AG04450 (cell line): Measurements from ENCODE around the gene TMEM196. TPM values are rescaled to one million over a fixed set of nuclear protein-coding genes. Genes with fewer than 3 reads are reported as not detected.

Experiments used
- CTCF ChIA-PET: fragments of 300-600, 350-600 bp; formaldehyde crosslinking; extraction: SDS; loops from one replicate; lab custom pipeline; 2022; ENCODE audit warnings: antibody characterized with exemption, inconsistent platforms; lab: Charles Lee
- POLR2A ChIA-PET: fragments of 350-600 bp; formaldehyde crosslinking; extraction: SDS; loops from one replicate; lab custom pipeline; 2021; ENCODE audit warnings: antibody characterized with exemption, inconsistent platforms; lab: Yijun Ruan, JAX
- DNase-seq: peaks from one replicate; pipeline ENCODE4 v3.0.0-alpha.2; 2011; ENCODE audit warnings: low read depth, low spot score
- H3K27ac ChIP-seq: one replicate; pipeline ENCODE4 v1.5.1; 2012; ENCODE audit warnings: low read depth, low read length, control low read depth
- H3K27me3 ChIP-seq: one replicate; pipeline ENCODE4 v1.6.0; 2012; ENCODE audit warnings: low read length; ENCODE audit not compliant: control insufficient read depth, insufficient read depth
- H3K4me3 ChIP-seq: 2 replicates; pipeline ENCODE4 v1.5.1; 2011; ENCODE audit warnings: mild to moderate bottlenecking, low read depth, low read length, control low read depth
- H3K9me3 ChIP-seq: 2 replicates; pipeline ENCODE4 v1.5.1; 2012; ENCODE audit warnings: low read length; ENCODE audit not compliant: control insufficient read depth, insufficient read depth
- polyA plus RNA-seq: library from polyadenylated mRNA; depleted of rRNA; stranded (reverse); fragments of >200 nt; gene quantifications from 2 replicates; pipeline ENCODE4 v1.2.3, GENCODE V29; 2011
- TF ChIP-seq, protein P1 (sequence below): IDR thresholded peaks from 2 replicates; pipeline ENCODE4 v1.5.1; 2011; ENCODE audit warnings: low read depth, low read length, control low read depth, inconsistent platforms

Gene TMEM196
- polyA plus RNA-seq, 1 experiment: not detected

DNA sequence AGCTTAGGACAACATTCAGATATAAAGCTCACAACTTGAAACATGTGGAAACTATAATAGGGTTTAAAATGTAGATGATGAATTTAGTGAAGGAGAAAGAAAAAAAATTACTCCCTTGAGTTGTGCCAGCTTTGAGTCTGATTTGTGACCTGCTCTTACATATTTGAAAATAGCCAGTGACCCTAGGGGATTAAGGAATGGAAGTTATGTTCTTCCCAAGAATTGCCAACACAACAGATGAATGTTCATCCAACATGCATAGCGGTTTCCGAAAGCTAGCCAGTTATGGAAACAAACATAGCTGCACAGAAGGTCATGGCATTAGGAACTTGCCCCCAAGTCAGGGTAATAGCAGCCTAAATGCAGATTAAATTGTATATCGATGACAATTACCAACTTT lies 10.8 kb downstream of the TMEM196 start:
- Histone ChIP-seq H3K27ac (no peak overlapping the region), H3K4me3 (no peak overlapping the region), H3K27me3 (no peaks in the 10 kb centered on the region), H3K9me3 (no peaks in the 10 kb centered on the region)
- ChIA-PET POLR2A (no interaction called here), CTCF (interaction anchor here (1.0 to 3.5 kb wide), 2 partner anchors 8 to 16 kb away, joined by 3 to 10 read pairs; no protein-coding TSS in a partner anchor)
- DNase-seq: no peak
- TF ChIP-seq, protein P1, sequence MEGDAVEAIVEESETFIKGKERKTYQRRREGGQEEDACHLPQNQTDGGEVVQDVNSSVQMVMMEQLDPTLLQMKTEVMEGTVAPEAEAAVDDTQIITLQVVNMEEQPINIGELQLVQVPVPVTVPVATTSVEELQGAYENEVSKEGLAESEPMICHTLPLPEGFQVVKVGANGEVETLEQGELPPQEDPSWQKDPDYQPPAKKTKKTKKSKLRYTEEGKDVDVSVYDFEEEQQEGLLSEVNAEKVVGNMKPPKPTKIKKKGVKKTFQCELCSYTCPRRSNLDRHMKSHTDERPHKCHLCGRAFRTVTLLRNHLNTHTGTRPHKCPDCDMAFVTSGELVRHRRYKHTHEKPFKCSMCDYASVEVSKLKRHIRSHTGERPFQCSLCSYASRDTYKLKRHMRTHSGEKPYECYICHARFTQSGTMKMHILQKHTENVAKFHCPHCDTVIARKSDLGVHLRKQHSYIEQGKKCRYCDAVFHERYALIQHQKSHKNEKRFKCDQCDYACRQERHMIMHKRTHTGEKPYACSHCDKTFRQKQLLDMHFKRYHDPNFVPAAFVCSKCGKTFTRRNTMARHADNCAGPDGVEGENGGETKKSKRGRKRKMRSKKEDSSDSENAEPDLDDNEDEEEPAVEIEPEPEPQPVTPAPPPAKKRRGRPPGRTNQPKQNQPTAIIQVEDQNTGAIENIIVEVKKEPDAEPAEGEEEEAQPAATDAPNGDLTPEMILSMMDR: no peak

DNA sequence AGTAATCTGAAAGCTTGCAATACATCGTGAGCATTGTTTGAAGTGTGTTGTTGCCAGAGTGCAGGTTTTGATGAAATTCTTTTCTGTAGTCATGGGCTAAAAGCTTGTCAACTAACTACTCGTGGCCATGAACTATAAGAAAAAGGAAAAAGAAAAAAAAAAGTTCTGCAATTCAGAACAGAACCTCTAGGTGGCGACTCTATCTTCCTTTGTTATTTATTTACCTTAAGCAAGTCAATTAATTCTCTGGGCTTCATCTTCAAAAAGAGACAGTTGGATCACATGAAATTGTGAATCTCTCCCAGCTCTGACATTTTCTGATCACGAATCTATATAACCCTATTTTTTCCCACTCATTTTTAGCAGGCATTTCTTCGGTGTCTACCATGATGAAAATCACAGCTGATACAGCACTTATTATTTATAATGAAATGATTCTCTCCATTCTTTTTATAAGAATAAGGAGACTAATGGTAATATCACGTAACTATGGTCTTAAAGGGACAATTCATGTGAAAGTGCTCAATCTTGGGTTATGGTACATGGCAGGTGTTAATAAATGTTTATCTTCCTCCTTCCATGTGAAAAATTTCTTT lies 18.8 kb downstream of the TMEM196 start:
- no peak for DNase-seq
- CTCF ChIA-PET: interaction anchor here (0.5 to 5.4 kb wide), 42 partner anchors 9 to 1700 kb away, joined by 3 to 90 read pairs (median 4); partner anchors contain the start of genes ITGB8, POLR1F and TMEM196
- Histone ChIP-seq H3K9me3 (no peaks in the 10 kb centered on the region), H3K27ac (no peak overlapping the region), H3K27me3 (no peaks in the 10 kb centered on the region), H3K4me3 (no peak overlapping the region)
- TF ChIP-seq, protein P1: peak; percentile 74
- POLR2A ChIA-PET: no interaction called here

DNA sequence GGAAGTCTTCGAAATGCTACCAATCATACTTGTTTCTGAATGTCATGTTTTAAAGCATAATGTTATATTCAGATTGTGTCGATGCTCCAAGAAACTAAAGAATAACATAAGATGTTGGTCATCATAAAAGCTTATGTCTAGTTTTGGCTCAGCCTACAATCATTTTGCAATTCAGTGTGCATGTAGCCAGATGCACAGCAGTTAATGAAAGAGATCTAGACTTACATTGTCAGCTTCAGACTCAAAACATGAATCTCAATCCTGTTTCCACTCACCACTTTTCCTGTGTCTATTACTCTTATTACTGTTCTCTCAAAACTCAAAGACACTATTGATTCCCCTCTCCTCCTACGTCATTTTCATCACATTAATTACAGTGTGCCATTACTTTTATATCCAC lies 21.4 kb downstream of the TMEM196 start:
- H3K27me3 ChIP-seq: no peaks in the 10 kb centered on the region
- ChIA-PET CTCF (interaction anchor here (0.7 to 1.5 kb wide), 5 partner anchors 38 to 848 kb away, joined by 3 to 13 read pairs (median 4); partner anchors contain the start of gene POLR1F), POLR2A (no interaction called here)
- H3K9me3 ChIP-seq: no peaks in the 10 kb centered on the region
- no peak for DNase-seq
- no peak overlapping the region for H3K4me3 ChIP-seq
- H3K27ac ChIP-seq: no peak overlapping the region
- TF ChIP-seq, protein P1: no peak

DNA sequence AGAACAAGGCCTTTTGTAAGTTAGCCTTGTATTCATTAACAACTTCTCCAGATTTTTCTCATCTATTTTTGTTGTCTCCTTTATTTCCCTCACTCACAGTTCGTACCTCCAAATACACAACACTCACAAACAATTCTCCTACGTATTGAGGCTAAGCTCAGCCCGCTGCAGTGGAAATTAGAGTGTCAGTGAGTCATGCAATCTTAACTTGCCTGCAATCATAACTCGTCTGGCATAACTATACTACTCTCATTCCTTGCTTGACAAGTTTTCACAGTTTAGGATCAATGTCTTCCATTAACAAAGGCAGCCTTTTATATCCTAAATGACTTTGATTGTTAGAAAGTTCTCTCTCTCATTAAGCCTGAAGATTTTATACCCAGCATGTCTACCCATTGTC lies 23.8 kb downstream of the TMEM196 start:
- Histone ChIP-seq H3K27me3 (no peaks in the 10 kb centered on the region), H3K9me3 (no peaks in the 10 kb centered on the region), H3K4me3 (no peak overlapping the region), H3K27ac (no peak overlapping the region)
- TF ChIP-seq, protein P1: no peak
- DNase-seq: no peak
- ChIA-PET CTCF (interaction anchor here (1.0 kb wide), 1 partner anchor 35 kb away, joined by 3 read pairs; no protein-coding TSS in a partner anchor), POLR2A (no interaction called here)

DNA sequence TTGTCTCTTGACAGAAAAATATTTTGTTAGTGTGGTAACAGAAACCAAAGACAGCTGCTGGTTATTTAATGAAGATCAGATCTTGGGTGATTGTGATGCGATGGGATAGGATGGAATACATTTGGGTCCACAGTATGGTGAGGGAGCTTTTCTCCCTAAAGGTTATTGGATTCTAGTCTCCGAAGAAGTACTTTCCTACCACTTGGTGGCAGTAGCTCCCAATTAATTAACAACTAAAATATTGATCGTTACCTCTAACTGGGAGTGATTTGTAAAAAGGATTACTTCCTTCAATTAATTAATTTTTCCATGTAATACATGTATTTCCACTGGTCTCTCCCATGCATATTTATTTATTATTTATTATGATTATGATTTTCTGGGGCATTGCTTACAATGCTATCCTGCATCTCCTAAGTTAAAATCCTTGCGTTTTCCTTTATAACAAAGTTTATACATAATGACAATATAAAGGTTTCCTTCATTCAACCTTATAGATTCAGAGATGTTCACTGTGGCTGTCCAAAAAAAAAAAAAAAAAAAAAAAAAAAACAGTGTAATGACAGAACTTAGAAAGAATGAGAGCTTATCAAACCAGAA lies 25.6 kb downstream of the TMEM196 start:
- POLR2A ChIA-PET: no interaction called here

More for the DNA sequence above, 25.6 kb downstream of the TMEM196 start:
- Histone ChIP-seq H3K4me3 (no peak overlapping the region), H3K27ac (no peak overlapping the region), H3K9me3 (no peaks in the 10 kb centered on the region), H3K27me3 (no peaks in the 10 kb centered on the region)
- no peak for DNase-seq
- TF ChIP-seq, protein P1: peak; percentile 62
- CTCF ChIA-PET: interaction anchor here (0.6 to 2.1 kb wide), 40 partner anchors 9 to 1590 kb away, joined by 3 to 123 read pairs (median 4); partner anchors contain the start of genes POLR1F and TMEM196
